ENCODE data around the gene ZNF626. TPM values are rescaled to one million over a fixed set of nuclear protein-coding genes. Genes with fewer than 3 reads are reported as not detected.

Gene ZNF626
- total and polyA plus RNA-seq, 3 experiments from 2014 or later = 9.9 to 17.4 (median 11.2) TPM

Other genes starting within 250 kb of the ZNF626 start
- 10 to 100 TPM; 12.5 to 14.3 TPM for gene ZNF737, start 95.8 kb downstream of the ZNF626 start, total RNA-seq
- gene ZNF737, start 95.8 kb downstream of the ZNF626 start, polyA plus RNA-seq = 14.0 TPM
- 1 to 10 TPM; 7.4 to 8.6 TPM for gene ZNF66, start 114.7 kb upstream of the ZNF626 start, total RNA-seq
- gene ZNF66, start 114.7 kb upstream of the ZNF626 start, polyA plus RNA-seq = 4.4 TPM

All from CD8-positive, alpha-beta memory T cell (primary cell).